Measurements from ENCODE around the gene SLC22A3. TPM values are rescaled to one million over a fixed set of nuclear protein-coding genes. Genes with fewer than 3 reads are reported as not detected.

The SLC22A3 gene
- total and polyA plus RNA-seq, 8 donors: 16.1 to 42.9 (median 32.0) TPM

DNA sequence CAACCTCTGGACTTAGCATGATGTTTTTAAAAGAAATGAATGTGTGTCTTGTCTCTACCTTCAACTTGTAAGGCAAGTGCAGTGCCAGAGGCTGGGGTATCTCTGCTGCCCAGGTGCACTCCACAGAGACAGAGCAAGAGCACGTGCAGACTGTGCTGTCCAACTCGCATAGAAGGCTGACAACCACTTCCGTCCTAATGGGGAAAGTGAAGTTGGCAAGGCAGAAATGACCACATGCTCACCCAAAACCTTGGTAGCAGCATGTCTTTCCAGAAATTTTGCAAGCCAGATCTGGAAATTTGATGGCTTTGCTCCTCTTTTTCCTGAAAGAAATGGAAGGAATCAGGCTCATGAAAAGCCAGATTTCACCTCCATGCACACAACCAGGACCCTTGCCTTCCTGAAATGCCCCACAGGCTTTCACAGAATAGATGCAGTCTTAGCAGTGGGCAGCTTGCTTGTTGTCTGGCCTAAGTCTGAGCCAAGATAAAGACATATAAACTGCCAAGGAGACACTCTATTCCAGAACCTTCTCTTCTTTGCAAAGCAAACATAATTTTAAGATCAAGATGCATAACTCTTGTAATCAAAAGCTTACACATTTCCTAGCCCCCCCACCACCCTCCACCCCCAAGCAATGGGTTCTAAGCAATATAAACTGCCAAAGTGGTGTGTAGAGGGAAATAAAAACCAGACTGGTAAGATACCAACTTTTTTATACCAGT lies 26.8 kb downstream of the SLC22A3 start:
- no peak for DNase-seq
- intact Hi-C loops (cut with DNase I): no loop called here
- ATAC-seq: peak; percentile 14
- peaks cover 0 to 15% of the 10 kb centered on the region in 2 donors for H3K4me1 ChIP-seq
- H3K27me3 ChIP-seq: no peaks in the 10 kb centered on the region
- TF ChIP-seq, protein P1, sequence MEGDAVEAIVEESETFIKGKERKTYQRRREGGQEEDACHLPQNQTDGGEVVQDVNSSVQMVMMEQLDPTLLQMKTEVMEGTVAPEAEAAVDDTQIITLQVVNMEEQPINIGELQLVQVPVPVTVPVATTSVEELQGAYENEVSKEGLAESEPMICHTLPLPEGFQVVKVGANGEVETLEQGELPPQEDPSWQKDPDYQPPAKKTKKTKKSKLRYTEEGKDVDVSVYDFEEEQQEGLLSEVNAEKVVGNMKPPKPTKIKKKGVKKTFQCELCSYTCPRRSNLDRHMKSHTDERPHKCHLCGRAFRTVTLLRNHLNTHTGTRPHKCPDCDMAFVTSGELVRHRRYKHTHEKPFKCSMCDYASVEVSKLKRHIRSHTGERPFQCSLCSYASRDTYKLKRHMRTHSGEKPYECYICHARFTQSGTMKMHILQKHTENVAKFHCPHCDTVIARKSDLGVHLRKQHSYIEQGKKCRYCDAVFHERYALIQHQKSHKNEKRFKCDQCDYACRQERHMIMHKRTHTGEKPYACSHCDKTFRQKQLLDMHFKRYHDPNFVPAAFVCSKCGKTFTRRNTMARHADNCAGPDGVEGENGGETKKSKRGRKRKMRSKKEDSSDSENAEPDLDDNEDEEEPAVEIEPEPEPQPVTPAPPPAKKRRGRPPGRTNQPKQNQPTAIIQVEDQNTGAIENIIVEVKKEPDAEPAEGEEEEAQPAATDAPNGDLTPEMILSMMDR (IDR thresholded peaks at IDR 0.05): no peak
- H3K4me3 ChIP-seq: no peak overlapping the region
- H3K36me3 ChIP-seq: no peaks in the 10 kb centered on the region
- peak overlapping the region; percentile 34 to 44 for H3K27ac ChIP-seq
- H3K9me3 ChIP-seq: peaks cover 0 to 2% of the 10 kb centered on the region in 2 donors

DNA sequence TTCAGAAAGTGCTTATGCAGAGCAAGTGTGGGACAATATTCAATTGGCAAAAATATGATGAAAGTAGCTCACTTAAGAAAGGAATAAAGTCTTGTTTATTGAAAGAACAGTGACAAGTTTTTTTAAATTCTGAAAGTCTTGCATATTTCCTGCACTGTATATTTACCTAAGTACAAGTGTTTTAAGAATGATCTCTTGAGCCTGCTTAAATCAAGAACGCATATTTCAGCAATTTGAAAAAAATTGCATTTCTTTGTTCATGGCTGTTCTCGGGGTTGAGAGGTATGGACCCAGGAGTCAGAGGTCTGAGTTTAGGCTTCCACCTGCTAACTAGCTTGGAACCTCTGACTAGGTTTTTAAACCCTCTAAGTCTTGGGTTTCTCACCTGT lies 27.4 kb downstream of the SLC22A3 start:
- DNase-seq (peak in 1 of 4 donors; percentile 30), ATAC-seq (peak; percentile 61)
- TF ChIP-seq, protein P1 (IDR thresholded peaks at IDR 0.05): no peak
- no peak overlapping the region for H3K4me3 ChIP-seq
- no peaks in the 10 kb centered on the region for H3K27me3 ChIP-seq
- peak overlapping the region in 1 of 2 donors; percentile 34 for H3K27ac ChIP-seq
- H3K4me1 ChIP-seq: peaks cover 0 to 15% of the 10 kb centered on the region in 2 donors
- H3K9me3 ChIP-seq: peaks cover 0 to 2% of the 10 kb centered on the region in 2 donors
- intact Hi-C loops (cut with DNase I): no loop called here
- no peaks in the 10 kb centered on the region for H3K36me3 ChIP-seq

DNA sequence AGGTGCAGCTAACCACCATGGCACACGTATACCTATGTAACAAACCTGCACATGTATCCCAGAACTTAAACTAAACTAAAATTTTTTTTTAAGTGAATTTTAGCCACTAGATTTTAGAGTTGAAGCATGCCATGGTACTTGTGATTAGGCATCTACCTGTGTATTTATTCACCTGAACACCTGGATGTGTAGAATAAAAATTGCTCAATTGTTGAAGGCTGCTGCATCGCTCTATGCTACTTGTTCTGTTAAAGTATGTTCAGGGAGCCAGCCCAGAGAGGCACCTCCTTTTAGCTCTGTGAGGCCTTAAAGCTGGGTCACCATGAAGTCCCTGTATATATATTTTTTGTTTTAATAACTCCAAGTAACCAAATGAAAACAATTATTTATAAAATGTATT lies 28.3 kb downstream of the SLC22A3 start:
- DNase-seq (no peak), ATAC-seq (no peak)
- H3K4me1 ChIP-seq: peaks cover 0 to 15% of the 10 kb centered on the region in 2 donors
- no peaks in the 10 kb centered on the region for H3K27me3 ChIP-seq
- peaks cover 0 to 2% of the 10 kb centered on the region in 2 donors for H3K9me3 ChIP-seq
- no peak overlapping the region for H3K27ac ChIP-seq
- TF ChIP-seq, protein P1 (IDR thresholded peaks at IDR 0.05): no peak
- intact Hi-C loops (cut with DNase I): no loop called here
- H3K4me3 ChIP-seq: no peak overlapping the region
- no peaks in the 10 kb centered on the region for H3K36me3 ChIP-seq

DNA sequence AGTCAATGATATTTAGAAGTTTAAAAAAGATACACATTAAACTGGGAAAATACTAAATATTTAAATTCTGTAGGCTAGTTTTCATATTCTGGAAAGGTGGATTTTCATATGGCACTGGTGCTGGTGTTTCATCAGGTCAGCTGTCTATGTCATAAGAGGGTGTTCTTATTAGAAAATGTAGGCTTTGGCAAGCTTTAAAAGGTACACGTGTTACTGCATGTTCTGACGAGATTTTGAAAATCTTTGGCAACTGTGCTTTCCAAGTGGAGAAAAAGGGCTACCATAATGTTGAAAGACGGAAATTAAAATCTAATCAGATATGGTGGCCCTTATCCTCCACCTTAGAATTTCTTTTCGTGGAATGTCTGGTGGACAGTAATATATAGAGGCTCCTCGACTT lies 30.0 kb downstream of the SLC22A3 start:
- intact Hi-C loops (cut with DNase I): no loop called here
- peaks cover 0 to 13% of the 10 kb centered on the region in 2 donors for H3K9me3 ChIP-seq
- H3K27me3 ChIP-seq: no peaks in the 10 kb centered on the region
- TF ChIP-seq, protein P1 (IDR thresholded peaks at IDR 0.05): no peak
- H3K27ac ChIP-seq: peak overlapping the region in 1 of 2 donors; percentile 8
- no peaks in the 10 kb centered on the region for H3K36me3 ChIP-seq
- DNase-seq (no peak), ATAC-seq (no peak)
- H3K4me1 ChIP-seq: peaks cover 0 to 15% of the 10 kb centered on the region in 2 donors
- H3K4me3 ChIP-seq: no peak overlapping the region

DNA sequence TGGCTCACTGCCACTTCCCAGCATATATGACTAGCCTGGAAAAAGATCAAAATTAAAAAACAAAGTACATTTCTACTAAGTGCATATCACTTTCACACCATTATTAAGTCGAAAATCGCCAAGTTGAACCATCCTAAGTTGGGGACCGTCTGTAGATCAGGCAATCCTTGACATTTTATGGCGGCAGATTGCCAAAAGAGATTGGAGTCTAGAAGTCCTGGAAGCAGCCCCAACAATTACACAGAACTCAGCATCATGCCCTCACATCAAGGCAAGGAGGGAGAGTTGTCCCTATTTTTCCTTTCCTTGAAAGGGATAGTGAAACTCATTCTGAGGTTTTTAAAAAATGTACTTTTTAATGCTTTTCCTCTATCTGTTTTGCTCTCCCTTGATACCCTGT lies 30.7 kb downstream of the SLC22A3 start:
- no peaks in the 10 kb centered on the region for H3K36me3 ChIP-seq
- H3K27ac ChIP-seq: peak overlapping the region in 1 of 2 donors; percentile 8
- intact Hi-C loops (cut with DNase I): no loop called here
- peaks cover 0 to 15% of the 10 kb centered on the region in 2 donors for H3K9me3 ChIP-seq
- H3K27me3 ChIP-seq: no peaks in the 10 kb centered on the region
- TF ChIP-seq, protein P1 (IDR thresholded peaks at IDR 0.05): no peak
- DNase-seq (no peak), ATAC-seq (no peak)
- no peak overlapping the region for H3K4me3 ChIP-seq
- peaks cover 0 to 15% of the 10 kb centered on the region in 2 donors for H3K4me1 ChIP-seq

Data from left lung (tissue), 10 donors.